ENCODE results near the gene CAMK1D. TPM values are rescaled to one million over a fixed set of nuclear protein-coding genes. Genes with fewer than 3 reads are reported as not detected.

The CAMK1D gene
- total and polyA plus RNA-seq, 2 experiments from 2014 or later: 4.6 to 7.2 TPM

DNA sequence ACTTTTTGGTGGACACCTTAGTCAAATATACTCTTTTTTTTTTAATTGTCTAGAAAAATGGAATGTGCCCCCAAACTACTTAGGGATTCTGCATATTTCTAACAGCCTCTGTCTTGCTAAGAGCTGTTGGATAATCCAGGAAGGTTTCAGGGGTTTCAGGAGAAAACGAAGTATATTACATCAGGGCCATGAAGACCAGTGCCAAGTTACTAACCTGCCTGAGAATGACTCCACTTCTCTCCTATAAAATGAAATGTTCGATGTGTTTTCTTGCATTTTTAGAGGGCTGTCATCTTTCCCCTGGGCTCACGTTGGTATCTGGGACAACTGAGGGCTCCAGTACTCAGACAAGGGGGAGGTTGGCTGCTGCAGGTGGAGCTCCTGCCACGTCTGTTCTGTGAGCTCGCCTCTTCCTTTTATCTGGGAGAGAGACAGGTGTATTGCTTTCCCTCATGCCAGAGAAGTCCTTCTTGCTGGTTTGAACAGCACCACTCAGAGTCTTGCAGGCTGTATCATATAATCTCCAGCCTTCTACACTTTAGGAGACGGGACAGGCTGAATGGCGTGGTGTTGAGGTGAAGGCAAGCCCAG lies 71.3 kb downstream of the CAMK1D start:
- Histone ChIP-seq H3K4me2 (no peak overlapping the region), H3F3A (replicated peaks; ENCODE audit: low read depth) (no peaks in the 10 kb centered on the region), H3K27ac (ENCODE audit: low read depth) (no peak overlapping the region), H3K4me1 (ENCODE audit: insufficient read depth) (no peaks in the 10 kb centered on the region), H3K36me3 (ENCODE audit: insufficient read depth) (no peaks in the 10 kb centered on the region), H3K27me3 (ENCODE audit: insufficient read depth) (no peaks in the 10 kb centered on the region), H3K9me2 (ENCODE audit: insufficient read depth) (no peaks in the 10 kb centered on the region), H3K4me3 (no peak overlapping the region), H2AFZ (no peak overlapping the region), H4K20me1 (replicated peaks; ENCODE audit: insufficient read depth) (no peaks in the 10 kb centered on the region; the same call in 1 of the 2 replicates), H3K79me2 (replicated peaks; ENCODE audit: insufficient read depth) (no peaks in the 10 kb centered on the region)
- no peak overlapping the region for H3K4me3 Mint-ChIP-seq
- DNase-seq (ENCODE audit: low spot score) (no peak), ATAC-seq (no peak)
- peaks cover 5% of the 10 kb centered on the region for H3K27me3 Mint-ChIP-seq (ENCODE audit: insufficient read depth, low read depth, poor library complexity)
- TF ChIP-seq NANOG (IDR thresholded peaks at IDR 0.05; ENCODE audit: borderline replicate concordance) (no peak), EZH2phosphoT487 (IDR thresholded peaks at IDR 0.05; ENCODE audit: unreplicated experiment) (no peak), ZNF114 (CRISPR knock-in tag; IDR thresholded peaks at IDR 0.05) (no peak), EZH2 (IDR thresholded peaks at IDR 0.05; ENCODE audit: low read depth, unreplicated experiment) (no peak), JUNB (IDR thresholded peaks at IDR 0.05; ENCODE audit: unreplicated experiment) (no peak)
- TF ChIP-seq, protein P1, sequence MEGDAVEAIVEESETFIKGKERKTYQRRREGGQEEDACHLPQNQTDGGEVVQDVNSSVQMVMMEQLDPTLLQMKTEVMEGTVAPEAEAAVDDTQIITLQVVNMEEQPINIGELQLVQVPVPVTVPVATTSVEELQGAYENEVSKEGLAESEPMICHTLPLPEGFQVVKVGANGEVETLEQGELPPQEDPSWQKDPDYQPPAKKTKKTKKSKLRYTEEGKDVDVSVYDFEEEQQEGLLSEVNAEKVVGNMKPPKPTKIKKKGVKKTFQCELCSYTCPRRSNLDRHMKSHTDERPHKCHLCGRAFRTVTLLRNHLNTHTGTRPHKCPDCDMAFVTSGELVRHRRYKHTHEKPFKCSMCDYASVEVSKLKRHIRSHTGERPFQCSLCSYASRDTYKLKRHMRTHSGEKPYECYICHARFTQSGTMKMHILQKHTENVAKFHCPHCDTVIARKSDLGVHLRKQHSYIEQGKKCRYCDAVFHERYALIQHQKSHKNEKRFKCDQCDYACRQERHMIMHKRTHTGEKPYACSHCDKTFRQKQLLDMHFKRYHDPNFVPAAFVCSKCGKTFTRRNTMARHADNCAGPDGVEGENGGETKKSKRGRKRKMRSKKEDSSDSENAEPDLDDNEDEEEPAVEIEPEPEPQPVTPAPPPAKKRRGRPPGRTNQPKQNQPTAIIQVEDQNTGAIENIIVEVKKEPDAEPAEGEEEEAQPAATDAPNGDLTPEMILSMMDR (conservative IDR thresholded peaks at IDR 0.05; ENCODE audit: low read depth in 2 of 2): no peak
- TF ChIP-seq, protein P2, sequence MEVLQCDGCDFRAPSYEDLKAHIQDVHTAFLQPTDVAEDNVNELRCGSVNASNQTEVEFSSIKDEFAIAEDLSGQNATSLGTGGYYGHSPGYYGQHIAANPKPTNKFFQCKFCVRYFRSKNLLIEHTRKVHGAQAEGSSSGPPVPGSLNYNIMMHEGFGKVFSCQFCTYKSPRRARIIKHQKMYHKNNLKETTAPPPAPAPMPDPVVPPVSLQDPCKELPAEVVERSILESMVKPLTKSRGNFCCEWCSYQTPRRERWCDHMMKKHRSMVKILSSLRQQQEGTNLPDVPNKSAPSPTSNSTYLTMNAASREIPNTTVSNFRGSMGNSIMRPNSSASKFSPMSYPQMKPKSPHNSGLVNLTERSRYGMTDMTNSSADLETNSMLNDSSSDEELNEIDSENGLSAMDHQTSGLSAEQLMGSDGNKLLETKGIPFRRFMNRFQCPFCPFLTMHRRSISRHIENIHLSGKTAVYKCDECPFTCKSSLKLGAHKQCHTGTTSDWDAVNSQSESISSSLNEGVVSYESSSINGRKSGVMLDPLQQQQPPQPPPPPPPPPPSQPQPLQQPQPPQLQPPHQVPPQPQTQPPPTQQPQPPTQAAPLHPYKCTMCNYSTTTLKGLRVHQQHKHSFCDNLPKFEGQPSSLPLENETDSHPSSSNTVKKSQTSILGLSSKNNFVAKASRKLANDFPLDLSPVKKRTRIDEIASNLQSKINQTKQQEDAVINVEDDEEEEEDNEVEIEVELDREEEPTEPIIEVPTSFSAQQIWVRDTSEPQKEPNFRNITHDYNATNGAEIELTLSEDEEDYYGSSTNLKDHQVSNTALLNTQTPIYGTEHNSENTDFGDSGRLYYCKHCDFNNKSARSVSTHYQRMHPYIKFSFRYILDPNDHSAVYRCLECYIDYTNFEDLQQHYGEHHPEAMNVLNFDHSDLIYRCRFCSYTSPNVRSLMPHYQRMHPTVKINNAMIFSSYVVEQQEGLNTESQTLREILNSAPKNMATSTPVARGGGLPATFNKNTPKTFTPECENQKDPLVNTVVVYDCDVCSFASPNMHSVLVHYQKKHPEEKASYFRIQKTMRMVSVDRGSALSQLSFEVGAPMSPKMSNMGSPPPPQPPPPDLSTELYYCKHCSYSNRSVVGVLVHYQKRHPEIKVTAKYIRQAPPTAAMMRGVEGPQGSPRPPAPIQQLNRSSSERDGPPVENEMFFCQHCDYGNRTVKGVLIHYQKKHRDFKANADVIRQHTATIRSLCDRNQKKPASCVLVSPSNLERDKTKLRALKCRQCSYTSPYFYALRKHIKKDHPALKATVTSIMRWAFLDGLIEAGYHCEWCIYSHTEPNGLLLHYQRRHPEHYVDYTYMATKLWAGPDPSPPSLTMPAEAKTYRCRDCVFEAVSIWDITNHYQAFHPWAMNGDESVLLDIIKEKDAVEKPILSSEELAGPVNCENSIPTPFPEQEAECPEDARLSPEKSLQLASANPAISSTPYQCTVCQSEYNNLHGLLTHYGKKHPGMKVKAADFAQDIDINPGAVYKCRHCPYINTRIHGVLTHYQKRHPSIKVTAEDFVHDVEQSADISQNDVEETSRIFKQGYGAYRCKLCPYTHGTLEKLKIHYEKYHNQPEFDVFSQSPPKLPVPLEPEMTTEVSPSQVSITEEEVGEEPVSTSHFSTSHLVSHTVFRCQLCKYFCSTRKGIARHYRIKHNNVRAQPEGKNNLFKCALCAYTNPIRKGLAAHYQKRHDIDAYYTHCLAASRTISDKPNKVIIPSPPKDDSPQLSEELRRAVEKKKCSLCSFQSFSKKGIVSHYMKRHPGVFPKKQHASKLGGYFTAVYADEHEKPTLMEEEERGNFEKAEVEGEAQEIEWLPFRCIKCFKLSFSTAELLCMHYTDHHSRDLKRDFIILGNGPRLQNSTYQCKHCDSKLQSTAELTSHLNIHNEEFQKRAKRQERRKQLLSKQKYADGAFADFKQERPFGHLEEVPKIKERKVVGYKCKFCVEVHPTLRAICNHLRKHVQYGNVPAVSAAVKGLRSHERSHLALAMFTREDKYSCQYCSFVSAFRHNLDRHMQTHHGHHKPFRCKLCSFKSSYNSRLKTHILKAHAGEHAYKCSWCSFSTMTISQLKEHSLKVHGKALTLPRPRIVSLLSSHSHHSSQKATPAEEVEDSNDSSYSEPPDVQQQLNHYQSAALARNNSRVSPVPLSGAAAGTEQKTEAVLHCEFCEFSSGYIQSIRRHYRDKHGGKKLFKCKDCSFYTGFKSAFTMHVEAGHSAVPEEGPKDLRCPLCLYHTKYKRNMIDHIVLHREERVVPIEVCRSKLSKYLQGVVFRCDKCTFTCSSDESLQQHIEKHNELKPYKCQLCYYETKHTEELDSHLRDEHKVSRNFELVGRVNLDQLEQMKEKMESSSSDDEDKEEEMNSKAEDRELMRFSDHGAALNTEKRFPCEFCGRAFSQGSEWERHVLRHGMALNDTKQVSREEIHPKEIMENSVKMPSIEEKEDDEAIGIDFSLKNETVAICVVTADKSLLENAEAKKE (CRISPR knock-in tag; IDR thresholded peaks at IDR 0.05): no peak
- H3K4me1 Mint-ChIP-seq: no peaks in the 10 kb centered on the region
- no peaks in the 10 kb centered on the region for H3K9me3 Mint-ChIP-seq
- H3K36me3 Mint-ChIP-seq (ENCODE audit: low read depth): no peaks in the 10 kb centered on the region
- no peak overlapping the region for H3K27ac Mint-ChIP-seq
